ACC112 (cell line): ENCODE measurements around the gene SLC28A3.
"Not testable (repeated sequence)": the region's sequence is repeated elsewhere in the genome, so short reads cannot be mapped to it uniquely, and the experiment has no call there.

ENCODE experiments used
- H2AFZ ChIP-seq: fragments of 200-600 bp; sonication (generic); one replicate; pipeline ENCODE4 v1.6.0; 2017; ENCODE audit warnings: antibody characterized with exemption, low read length; ENCODE audit not compliant: unreplicated experiment
- H3K27ac ChIP-seq: fragments of 200-600 bp; sonication (generic); 2 replicates; pipeline ENCODE4 v1.5.1; 2014; ENCODE audit warnings: low read depth, mild to moderate bottlenecking, antibody characterized with exemption, low read length, moderate library complexity
- H3K27me3 ChIP-seq: fragments of 200-600 bp; sonication (generic); 2 replicates; pipeline ENCODE4 v1.6.1; 2014; ENCODE audit warnings: mild to moderate bottlenecking, antibody characterized with exemption, low read length, moderate library complexity, mixed read lengths; ENCODE audit not compliant: insufficient read depth
- H3K36me3 ChIP-seq: fragments of 200-600 bp; sonication (generic); 2 replicates; pipeline ENCODE4 v1.6.1; 2016; ENCODE audit warnings: mild to moderate bottlenecking, antibody characterized with exemption, low read length, moderate library complexity, mixed read lengths; ENCODE audit not compliant: insufficient read depth
- H3K4me1 ChIP-seq: fragments of 200-600 bp; sonication (generic); one replicate; pipeline ENCODE4 v1.6.1; 2016; ENCODE audit warnings: low read length, mixed read lengths; ENCODE audit not compliant: insufficient read depth, unreplicated experiment, control insufficient read depth
- H3K4me3 ChIP-seq: fragments of 200-600 bp; sonication (generic); 2 replicates; pipeline ENCODE4 v1.5.1; 2014; ENCODE audit warnings: mild to moderate bottlenecking, low read depth, low read length
- H3K79me2 ChIP-seq: fragments of 200-600 bp; sonication (generic); one replicate; pipeline ENCODE4 v1.6.0; 2016; ENCODE audit warnings: low read length; ENCODE audit not compliant: control insufficient read depth, unreplicated experiment, insufficient read depth

SLC28A3 gene, protein sequence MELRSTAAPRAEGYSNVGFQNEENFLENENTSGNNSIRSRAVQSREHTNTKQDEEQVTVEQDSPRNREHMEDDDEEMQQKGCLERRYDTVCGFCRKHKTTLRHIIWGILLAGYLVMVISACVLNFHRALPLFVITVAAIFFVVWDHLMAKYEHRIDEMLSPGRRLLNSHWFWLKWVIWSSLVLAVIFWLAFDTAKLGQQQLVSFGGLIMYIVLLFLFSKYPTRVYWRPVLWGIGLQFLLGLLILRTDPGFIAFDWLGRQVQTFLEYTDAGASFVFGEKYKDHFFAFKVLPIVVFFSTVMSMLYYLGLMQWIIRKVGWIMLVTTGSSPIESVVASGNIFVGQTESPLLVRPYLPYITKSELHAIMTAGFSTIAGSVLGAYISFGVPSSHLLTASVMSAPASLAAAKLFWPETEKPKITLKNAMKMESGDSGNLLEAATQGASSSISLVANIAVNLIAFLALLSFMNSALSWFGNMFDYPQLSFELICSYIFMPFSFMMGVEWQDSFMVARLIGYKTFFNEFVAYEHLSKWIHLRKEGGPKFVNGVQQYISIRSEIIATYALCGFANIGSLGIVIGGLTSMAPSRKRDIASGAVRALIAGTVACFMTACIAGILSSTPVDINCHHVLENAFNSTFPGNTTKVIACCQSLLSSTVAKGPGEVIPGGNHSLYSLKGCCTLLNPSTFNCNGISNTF

DNA sequence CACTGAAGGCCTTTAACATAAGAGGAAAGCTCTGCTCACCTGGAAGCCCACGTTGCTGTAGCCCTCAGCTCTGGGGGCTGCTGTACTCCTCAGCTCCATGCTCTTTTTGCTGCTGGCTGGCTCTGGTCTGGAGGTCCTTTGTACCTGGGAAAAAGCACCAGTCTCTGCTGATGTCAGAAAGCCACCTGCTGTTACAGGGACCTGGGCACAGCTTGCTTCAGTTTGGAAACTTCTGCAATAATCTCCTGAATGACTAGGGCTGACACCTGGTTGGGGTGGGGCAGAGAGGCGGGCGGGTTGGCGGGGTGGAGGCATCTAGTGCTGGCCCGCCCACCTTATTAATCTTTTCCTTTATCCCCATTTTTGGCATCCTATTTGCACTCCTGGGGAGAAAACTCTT lies at the start of gene SLC28A3:
TSS of gene SLC28A3 (minus strand) at position 224 of the 400 bp plus-strand sequence. CDS start at position 99, 125 bp downstream.
- no peak within 1 kb of the TSS for H2AFZ ChIP-seq
- no peak within 1 kb of the TSS for H3K4me3 ChIP-seq
- H3K36me3 ChIP-seq = no peaks in the 10 kb centered on the region
- no peaks in the 10 kb centered on the region for H3K79me2 ChIP-seq
- no peaks in the 10 kb centered on the region for H3K27me3 ChIP-seq
- H3K27ac ChIP-seq = no peak within 1 kb of the TSS
- peaks cover 5% of the 10 kb centered on the region for H3K4me1 ChIP-seq

GRCh38 chr9:84390254-84390653 lies 49.7 kb upstream of the SLC28A3 start:
- not testable (repeated sequence) for H3K27me3 ChIP-seq, H3K4me1 ChIP-seq, H3K36me3 ChIP-seq, H3K79me2 ChIP-seq, H3K27ac ChIP-seq, H3K4me3 ChIP-seq, H2AFZ ChIP-seq

GRCh38 chr9:84387821-84388220 lies 47.3 kb upstream of the SLC28A3 start:
- H3K79me2 ChIP-seq = no peaks in the 10 kb centered on the region
- no peaks in the 10 kb centered on the region for H3K36me3 ChIP-seq
- no peaks in the 10 kb centered on the region for H3K27me3 ChIP-seq
- no peak overlapping the region for H3K27ac ChIP-seq
- peaks cover 9% of the 10 kb centered on the region for H3K4me1 ChIP-seq
- no peak overlapping the region for H3K4me3 ChIP-seq
- H2AFZ ChIP-seq = no peak overlapping the region

GRCh38 chr9:84386753-84387152 lies 46.2 kb upstream of the SLC28A3 start:
- H3K27me3 ChIP-seq = no peaks in the 10 kb centered on the region
- H3K36me3 ChIP-seq = no peaks in the 10 kb centered on the region
- H3K27ac ChIP-seq = no peak overlapping the region
- H3K4me3 ChIP-seq = no peak overlapping the region
- H3K4me1 ChIP-seq = peaks cover 9% of the 10 kb centered on the region
- H3K79me2 ChIP-seq = no peaks in the 10 kb centered on the region
- H2AFZ ChIP-seq = no peak overlapping the region

GRCh38 chr9:84385386-84386040 lies 45.0 kb upstream of the SLC28A3 start:
- Histone ChIP-seq H3K79me2 (no peaks in the 10 kb centered on the region), H3K4me3 (no peak overlapping the region), H3K4me1 (peaks cover 8% of the 10 kb centered on the region), H3K27me3 (no peaks in the 10 kb centered on the region), H2AFZ (no peak overlapping the region), H3K36me3 (no peaks in the 10 kb centered on the region), H3K27ac (no peak overlapping the region)

DNA sequence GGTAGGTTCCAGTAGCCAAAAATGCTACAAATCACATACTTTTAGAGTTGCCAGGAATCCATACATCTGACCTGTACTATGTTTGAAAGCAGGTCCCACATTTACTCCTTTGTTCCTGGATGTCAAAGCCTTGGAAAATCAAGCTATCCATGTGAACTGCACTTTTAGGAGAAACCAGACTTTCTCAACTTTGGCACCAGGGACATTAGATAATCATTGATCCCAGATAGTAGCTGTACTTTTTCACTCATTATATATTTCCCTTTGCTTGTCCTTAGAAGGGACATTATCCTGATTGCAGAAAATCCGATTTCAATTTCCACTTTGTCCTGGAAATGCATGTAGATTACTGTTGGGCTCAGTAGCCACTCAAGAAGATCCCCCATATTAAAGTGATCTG lies 44.1 kb upstream of the SLC28A3 start:
- no peak overlapping the region for H3K4me3 ChIP-seq
- H3K79me2 ChIP-seq = no peaks in the 10 kb centered on the region
- H2AFZ ChIP-seq = no peak overlapping the region
- H3K36me3 ChIP-seq = no peaks in the 10 kb centered on the region
- H3K27me3 ChIP-seq = no peaks in the 10 kb centered on the region
- no peaks in the 10 kb centered on the region for H3K4me1 ChIP-seq
- H3K27ac ChIP-seq = no peak overlapping the region

- Histone ChIP-seq H3K36me3 (no peaks in the 10 kb centered on the region), H3K4me3 (no peak overlapping the region), H3K79me2 (no peaks in the 10 kb centered on the region), H3K4me1 (no peaks in the 10 kb centered on the region), H3K27ac (no peak overlapping the region), H3K27me3 (no peaks in the 10 kb centered on the region), H2AFZ (no peak overlapping the region)
Observed at GRCh38 chr9:84383178-84383577, 42.6 kb upstream of the SLC28A3 start.

DNA sequence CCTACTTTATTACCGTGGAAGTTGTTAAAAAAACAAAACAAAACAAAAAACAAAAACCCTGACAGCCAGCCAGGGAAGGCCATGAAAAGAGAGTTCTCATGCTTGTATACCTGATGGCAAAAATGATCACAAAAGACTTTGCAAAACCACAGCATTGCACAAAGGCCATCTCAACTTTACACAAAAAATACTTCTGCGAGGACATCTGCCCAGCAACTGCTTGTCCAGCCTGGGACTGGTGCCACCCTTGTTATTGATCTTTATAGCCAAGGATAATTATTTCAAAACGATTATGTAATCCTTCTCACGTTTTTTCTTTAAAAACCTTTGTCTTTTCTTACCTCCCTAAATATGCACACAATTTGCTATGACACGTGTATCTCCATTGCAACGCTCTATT lies 42.2 kb upstream of the SLC28A3 start:
- Histone ChIP-seq H3K36me3 (no peaks in the 10 kb centered on the region), H3K4me3 (no peak overlapping the region), H2AFZ (no peak overlapping the region), H3K27me3 (no peaks in the 10 kb centered on the region), H3K79me2 (no peaks in the 10 kb centered on the region), H3K4me1 (no peaks in the 10 kb centered on the region), H3K27ac (no peak overlapping the region)

GRCh38 chr9:84381508-84381907 lies 41.0 kb upstream of the SLC28A3 start:
- Histone ChIP-seq H3K27me3 (no peaks in the 10 kb centered on the region), H3K36me3 (no peaks in the 10 kb centered on the region), H3K4me3 (no peak overlapping the region)

GRCh38 chr9:84379740-84380139 lies 39.2 kb upstream of the SLC28A3 start:
- Histone ChIP-seq H3K27me3 (no peaks in the 10 kb centered on the region), H2AFZ (no peak overlapping the region), H3K27ac (no peak overlapping the region), H3K79me2 (no peaks in the 10 kb centered on the region), H3K4me1 (no peaks in the 10 kb centered on the region), H3K36me3 (no peaks in the 10 kb centered on the region), H3K4me3 (no peak overlapping the region)

More at GRCh38 chr9:84381508-84381907, 41.0 kb upstream of the SLC28A3 start:
- Histone ChIP-seq H3K27ac (no peak overlapping the region), H3K79me2 (no peaks in the 10 kb centered on the region), H2AFZ (no peak overlapping the region), H3K4me1 (no peaks in the 10 kb centered on the region)
